ENCODE measurements around the gene VAX1. TPM values are rescaled to one million over a fixed set of nuclear protein-coding genes. Genes with fewer than 3 reads are reported as not detected.
A peak's percentile ranks its signal among the peaks of the same experiment; 100 is the strongest.

The VAX1 gene
- total and polyA plus RNA-seq, 4 donors, result not detected

- H3K27ac ChIP-seq (ENCODE audit: low read depth, low read length), result no peak overlapping the region
- no peaks in the 10 kb centered on the region for H3K36me3 ChIP-seq (ENCODE audit: control insufficient read depth, insufficient read depth, low read length)
- H3K27me3 ChIP-seq (ENCODE audit: control insufficient read depth, insufficient read depth, low read length), result peaks cover 100% of the 10 kb centered on the region
- peak overlapping the region; percentile 2 for H3K4me3 ChIP-seq (ENCODE audit: low read depth, low read length)
- DNase-seq (ENCODE audit: low read depth in 4 of 6, low spot score in 6 of 6), result peak in 2 of 6 donors; percentile 50 to 53
- WGBS (ENCODE audit: insufficient coverage), result 3% methylated on average over 19 of the region's 32 CpGs
- H3K9me3 ChIP-seq (ENCODE audit: control insufficient read depth, insufficient read depth, low read length), result no peaks in the 10 kb centered on the region
- peaks cover 49% of the 10 kb centered on the region for H3K4me1 ChIP-seq (ENCODE audit: control insufficient read depth, insufficient read depth, low read length)
Measured at GRCh38 chr10:117164592-117165537, 26.8 kb upstream of the VAX1 start.

- H3K27me3 ChIP-seq (ENCODE audit: control insufficient read depth, insufficient read depth, low read length), result peaks cover 100% of the 10 kb centered on the region
- peaks cover 49% of the 10 kb centered on the region for H3K4me1 ChIP-seq (ENCODE audit: control insufficient read depth, insufficient read depth, low read length)
- peak in 2 of 6 donors; percentile 32 to 33 for DNase-seq (ENCODE audit: low read depth in 4 of 6, low spot score in 6 of 6)
- H3K4me3 ChIP-seq (ENCODE audit: low read depth, low read length), result no peak overlapping the region
- H3K27ac ChIP-seq (ENCODE audit: low read depth, low read length), result no peak overlapping the region
- H3K9me3 ChIP-seq (ENCODE audit: control insufficient read depth, insufficient read depth, low read length), result no peaks in the 10 kb centered on the region
- H3K36me3 ChIP-seq (ENCODE audit: control insufficient read depth, insufficient read depth, low read length), result no peaks in the 10 kb centered on the region
- WGBS (ENCODE audit: insufficient coverage), result 0% methylated on average over 6 of the region's 16 CpGs
Measured at GRCh38 chr10:117163954-117164548, 26.0 kb upstream of the VAX1 start.

GRCh38 chr10:117163061-117163953 is 25.2 kb upstream of the VAX1 start:
- no peaks in the 10 kb centered on the region for H3K9me3 ChIP-seq (ENCODE audit: control insufficient read depth, insufficient read depth, low read length)
- H3K36me3 ChIP-seq (ENCODE audit: control insufficient read depth, insufficient read depth, low read length), result no peaks in the 10 kb centered on the region
- peaks cover 46% of the 10 kb centered on the region for H3K4me1 ChIP-seq (ENCODE audit: control insufficient read depth, insufficient read depth, low read length)
- H3K27me3 ChIP-seq (ENCODE audit: control insufficient read depth, insufficient read depth, low read length), result peaks cover 100% of the 10 kb centered on the region
- WGBS (ENCODE audit: insufficient coverage), result under 1% methylated on average over 82 of the region's 82 CpGs
- no peak overlapping the region for H3K27ac ChIP-seq (ENCODE audit: low read depth, low read length)
- DNase-seq (ENCODE audit: low read depth in 4 of 6, low spot score in 6 of 6), result peak in 1 of 6 donors; percentile 25
- no peak overlapping the region for H3K4me3 ChIP-seq (ENCODE audit: low read depth, low read length)

- Histone ChIP-seq H3K9me3 (ENCODE audit: control insufficient read depth, insufficient read depth, low read length) (no peaks in the 10 kb centered on the region), H3K4me1 (ENCODE audit: control insufficient read depth, insufficient read depth, low read length) (peaks cover 38% of the 10 kb centered on the region), H3K36me3 (ENCODE audit: control insufficient read depth, insufficient read depth, low read length) (no peaks in the 10 kb centered on the region), H3K4me3 (ENCODE audit: low read depth, low read length) (no peak overlapping the region), H3K27me3 (ENCODE audit: control insufficient read depth, insufficient read depth, low read length) (peaks cover 100% of the 10 kb centered on the region), H3K27ac (ENCODE audit: low read depth, low read length) (no peak overlapping the region)
- under 1% methylated on average over 32 of the region's 39 CpGs for WGBS (ENCODE audit: insufficient coverage)
- DNase-seq (ENCODE audit: low read depth in 4 of 6, low spot score in 6 of 6), result peak in 1 of 6 donors; percentile 40
Measured at GRCh38 chr10:117162093-117163060, 24.3 kb upstream of the VAX1 start.

- H3K4me1 ChIP-seq (ENCODE audit: control insufficient read depth, insufficient read depth, low read length), result peaks cover 34% of the 10 kb centered on the region
- H3K36me3 ChIP-seq (ENCODE audit: control insufficient read depth, insufficient read depth, low read length), result no peaks in the 10 kb centered on the region
- no peaks in the 10 kb centered on the region for H3K9me3 ChIP-seq (ENCODE audit: control insufficient read depth, insufficient read depth, low read length)
- H3K27ac ChIP-seq (ENCODE audit: low read depth, low read length), result no peak overlapping the region
- H3K27me3 ChIP-seq (ENCODE audit: control insufficient read depth, insufficient read depth, low read length), result peaks cover 100% of the 10 kb centered on the region
- H3K4me3 ChIP-seq (ENCODE audit: low read depth, low read length), result no peak overlapping the region
- DNase-seq (ENCODE audit: low read depth in 4 of 6, low spot score in 6 of 6), result peak in 2 of 6 donors; percentile 31 to 33
- 8% methylated on average over 2 of the region's 6 CpGs for WGBS (ENCODE audit: insufficient coverage)
Measured at GRCh38 chr10:117161386-117162033, 23.4 kb upstream of the VAX1 start.

- Histone ChIP-seq H3K9me3 (ENCODE audit: control insufficient read depth, insufficient read depth, low read length) (no peaks in the 10 kb centered on the region), H3K4me3 (ENCODE audit: low read depth, low read length) (no peak overlapping the region), H3K27me3 (ENCODE audit: control insufficient read depth, insufficient read depth, low read length) (peaks cover 100% of the 10 kb centered on the region), H3K36me3 (ENCODE audit: control insufficient read depth, insufficient read depth, low read length) (no peaks in the 10 kb centered on the region), H3K4me1 (ENCODE audit: control insufficient read depth, insufficient read depth, low read length) (peaks cover 24% of the 10 kb centered on the region), H3K27ac (ENCODE audit: low read depth, low read length) (no peak overlapping the region)
- 7% methylated on average over 3 of the region's 5 CpGs for WGBS (ENCODE audit: insufficient coverage)
- peak in 1 of 6 donors; percentile 16 for DNase-seq (ENCODE audit: low read depth in 4 of 6, low spot score in 6 of 6)
Measured at GRCh38 chr10:117160567-117160966, 22.5 kb upstream of the VAX1 start.

- Histone ChIP-seq H3K4me1 (ENCODE audit: control insufficient read depth, insufficient read depth, low read length) (peaks cover 17% of the 10 kb centered on the region), H3K36me3 (ENCODE audit: control insufficient read depth, insufficient read depth, low read length) (no peaks in the 10 kb centered on the region), H3K27me3 (ENCODE audit: control insufficient read depth, insufficient read depth, low read length) (peaks cover 99% of the 10 kb centered on the region), H3K27ac (ENCODE audit: low read depth, low read length) (no peak overlapping the region), H3K9me3 (ENCODE audit: control insufficient read depth, insufficient read depth, low read length) (no peaks in the 10 kb centered on the region), H3K4me3 (ENCODE audit: low read depth, low read length) (no peak overlapping the region)
- DNase-seq (ENCODE audit: low read depth in 4 of 6, low spot score in 6 of 6), result no peak
- 4% methylated on average over 5 of the region's 6 CpGs for WGBS (ENCODE audit: insufficient coverage)
Measured at GRCh38 chr10:117159390-117159789, 21.3 kb upstream of the VAX1 start.

GRCh38 chr10:117158297-117158696 is 20.2 kb upstream of the VAX1 start:
- WGBS (ENCODE audit: insufficient coverage), result 27% methylated on average over 2 of the region's 2 CpGs
- peaks cover 93% of the 10 kb centered on the region for H3K27me3 ChIP-seq (ENCODE audit: control insufficient read depth, insufficient read depth, low read length)

More at GRCh38 chr10:117158297-117158696, 20.2 kb upstream of the VAX1 start:
- Histone ChIP-seq H3K4me3 (ENCODE audit: low read depth, low read length) (no peak overlapping the region), H3K27ac (ENCODE audit: low read depth, low read length) (no peak overlapping the region), H3K36me3 (ENCODE audit: control insufficient read depth, insufficient read depth, low read length) (no peaks in the 10 kb centered on the region), H3K9me3 (ENCODE audit: control insufficient read depth, insufficient read depth, low read length) (no peaks in the 10 kb centered on the region), H3K4me1 (ENCODE audit: control insufficient read depth, insufficient read depth, low read length) (peaks cover 11% of the 10 kb centered on the region)
- no peak for DNase-seq (ENCODE audit: low read depth in 4 of 6, low spot score in 6 of 6)

Measured in spinal cord (tissue), 10 donors.